GM21529 (cell line): ENCODE results near the gene RBM47.
"Not testable (repeated sequence)": the region's sequence is repeated elsewhere in the genome, so short reads cannot be mapped to it uniquely, and the experiment has no call there.

ENCODE experiments used
- ATAC-seq: cut with Tn5 transposase; IDR thresholded peaks from one replicate; pipeline ENCODE4 v1.9.1; 2021; ENCODE audit not compliant: unreplicated experiment

Gene RBM47

GRCh38 chr4:40455340-40455902 is 174.2 kb downstream of the RBM47 start:
- no peak for ATAC-seq

GRCh38 chr4:40454816-40455215 is 174.8 kb downstream of the RBM47 start:
- no peak for ATAC-seq

GRCh38 chr4:40453912-40454311 is 175.8 kb downstream of the RBM47 start:
- no peak for ATAC-seq

GRCh38 chr4:40448875-40449274 is 180.8 kb downstream of the RBM47 start:
- no peak for ATAC-seq

- ATAC-seq: no peak
Measured at GRCh38 chr4:40446839-40447238, 182.8 kb downstream of the RBM47 start.

GRCh38 chr4:40446261-40446750 is 183.4 kb downstream of the RBM47 start:
- not testable (repeated sequence) for ATAC-seq

- ATAC-seq: no peak
Measured at GRCh38 chr4:40445671-40446070, 184.0 kb downstream of the RBM47 start.

- ATAC-seq: no peak
Measured at GRCh38 chr4:40441430-40441829, 188.2 kb downstream of the RBM47 start.

GRCh38 chr4:40439519-40439918 is 190.1 kb downstream of the RBM47 start:
- ATAC-seq: no peak

- no peak for ATAC-seq
Measured at GRCh38 chr4:40438384-40439026, 191.2 kb downstream of the RBM47 start.

- no peak for ATAC-seq
Measured at GRCh38 chr4:40437741-40438383, 191.8 kb downstream of the RBM47 start.

GRCh38 chr4:40435306-40435705 is 194.4 kb downstream of the RBM47 start:
- not testable (repeated sequence) for ATAC-seq

GRCh38 chr4:40434126-40434687 is 195.5 kb downstream of the RBM47 start:
- no peak for ATAC-seq

GRCh38 chr4:40432504-40432903 is 197.2 kb downstream of the RBM47 start:
- no peak for ATAC-seq

- not testable (repeated sequence) for ATAC-seq
Measured at GRCh38 chr4:40427871-40428270, 201.8 kb downstream of the RBM47 start.

GRCh38 chr4:40427128-40427527 is 202.5 kb downstream of the RBM47 start:
- ATAC-seq: no peak

- ATAC-seq: no peak
Measured at GRCh38 chr4:40425799-40426574, 203.7 kb downstream of the RBM47 start.

- ATAC-seq: no peak
Measured at GRCh38 chr4:40423735-40424134, 205.9 kb downstream of the RBM47 start.

GRCh38 chr4:40421839-40422708 is 207.6 kb downstream of the RBM47 start:
- no peak for ATAC-seq

- ATAC-seq: no peak
Measured at GRCh38 chr4:40419231-40419912, 210.3 kb downstream of the RBM47 start.
